ENCODE data around the gene FBN2. TPM values are rescaled to one million over a fixed set of nuclear protein-coding genes. Genes with fewer than 3 reads are reported as not detected.

Gene FBN2
- total and polyA plus RNA-seq, 2 of the 4 experiments (the other 2 are of a cell fraction): 26.7 to 69.0 TPM

DNA sequence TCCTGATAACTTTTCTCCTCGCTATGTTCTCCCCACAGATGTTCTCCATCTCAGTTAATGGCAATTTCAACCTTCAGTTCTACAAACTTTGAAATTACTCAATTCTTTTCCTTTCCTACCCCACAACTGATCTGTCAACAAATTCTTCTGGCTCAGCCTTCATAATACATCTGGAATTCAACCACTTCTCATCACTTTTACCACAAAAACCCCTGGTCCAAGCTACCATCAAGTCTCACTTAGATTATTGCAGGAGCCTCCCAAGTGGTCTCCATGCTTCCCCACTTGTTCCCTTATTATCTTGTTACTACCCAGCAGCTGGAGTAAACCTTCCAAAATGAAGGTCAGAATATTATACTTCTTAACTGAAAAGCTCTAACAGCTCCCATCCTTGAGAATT lies 110.1 kb downstream of the FBN2 start:
- dilution Hi-C loops (cut with HindIII; ENCODE audit: low sequenced_read_pairs, unreplicated experiment) (no loop called here), intact Hi-C loops (cut with micrococcal nuclease) (no loop called here), in situ Hi-C loops (cut with MboI; ENCODE audit: low sequenced_read_pairs) (no loop called here)
- Histone ChIP-seq H4K5ac (ENCODE audit: low read depth, low read length) (no peak overlapping the region), H3K4me1 (ENCODE audit: control insufficient read depth, insufficient read depth, low read length) (peaks cover 7% of the 10 kb centered on the region), H3K4me2 (ENCODE audit: low read depth, low read length) (no peak overlapping the region), H2AK9ac (replicated peaks; ENCODE audit: low read depth, low read length, poor library complexity) (no peak overlapping the region), H4K8ac (ENCODE audit: low read depth in 2 of 2, low read length in 2 of 2) (no peak overlapping the region), H3K27me3 (ENCODE audit: control insufficient read depth, insufficient read depth, low read length) (no peaks in the 10 kb centered on the region), H3K14ac (replicated peaks; ENCODE audit: low read depth, low read length) (no peak overlapping the region), H3K4me3 (ENCODE audit: insufficient read depth, low read depth, low read length) (no peak overlapping the region), H2BK5ac (ENCODE audit: low read depth, low read length, poor library complexity, severe bottlenecking) (no peak overlapping the region), H3K36me3 (ENCODE audit: control insufficient read depth, insufficient read depth, low read length) (no peaks in the 10 kb centered on the region; the same call in 1 of the 2 replicates), H3K56ac (ENCODE audit: extremely low read depth, insufficient read depth, low read length) (no peak overlapping the region), H3K18ac (ENCODE audit: low read depth, low read length) (no peak overlapping the region), H3K79me1 (ENCODE audit: low read depth in 1 of 2, low read length in 2 of 2) (peaks cover 0 to 8% of the 10 kb centered on the region in 2 experiments; a peak in 2 of 4 replicates), H4K20me1 (ENCODE audit: insufficient read depth, low read length) (peaks cover 3% of the 10 kb centered on the region; the same call in 1 of the 2 replicates), H3K23ac (ENCODE audit: low read depth, low read length) (no peak overlapping the region), H3K27ac (ENCODE audit: insufficient read depth, low read length) (no peak overlapping the region), H2BK120ac (ENCODE audit: low read depth, low read length) (no peak overlapping the region), H4K91ac (ENCODE audit: insufficient read depth, low read depth, low read length) (no peak overlapping the region), H2AFZ (replicated peaks; ENCODE audit: low read length, poor library complexity) (no peak overlapping the region), H3K9ac (ENCODE audit: low read depth, low read length) (no peak overlapping the region), H3K9me1 (ENCODE audit: insufficient read depth, low read length) (peaks cover 6% of the 10 kb centered on the region; the same call in 1 of the 2 replicates), H2AK5ac (ENCODE audit: low read depth, low read length) (no peak overlapping the region), H3K9me3 (ENCODE audit: control insufficient read depth, insufficient read depth, low read length) (no peaks in the 10 kb centered on the region), H2BK15ac (ENCODE audit: low read depth, low read length) (no peak overlapping the region), H2BK20ac (ENCODE audit: low read depth, low read length) (no peak overlapping the region), H3K4ac (ENCODE audit: low read depth, low read length) (no peak overlapping the region)
- BruUV-seq (replicated peaks): no TSS peak
- no peak for TF ChIP-seq POLR2A (IDR thresholded peaks at IDR 0.05; ENCODE audit: low read depth, low read length)
- TF ChIP-seq CEBPB (IDR thresholded peaks at IDR 0.05; ENCODE audit: low read depth, low read length): no peak
- WGBS, 2 experiments (ENCODE audit: extremely low coverage in 2 of 2, insufficient read length in 1 of 2): no CpG with 5 or more reads among the region's 1 CpG
- DNase-seq (peak; percentile 24), ATAC-seq (ENCODE audit: low read depth) (peak; percentile 38; the same call in 1 of the 2 replicates)
- POLR2A ChIA-PET (ENCODE audit: unreplicated experiment): no interaction called here
- CTCF ChIA-PET: no interaction called here
